GM21447 (cell line): ENCODE measurements around the gene TNFRSF4.
"Not testable (repeated sequence)": the region's sequence is repeated elsewhere in the genome, so short reads cannot be mapped to it uniquely, and the experiment has no call there.

Experiments
- ATAC-seq: cut with Tn5 transposase; IDR thresholded peaks from one replicate; pipeline ENCODE4 v1.9.1; 2021; ENCODE audit not compliant: unreplicated experiment

Gene TNFRSF4

GRCh38 chr1:1213345-1214265 is at the start of gene TNFRSF4:
TSS of gene TNFRSF4 (minus strand) at chr1:1214153. CDS start at chr1:1214127, 26 bp downstream.
- ATAC-seq: no peak

GRCh38 chr1:1262758-1263157 is 48.8 kb upstream of the TNFRSF4 start:
- no peak for ATAC-seq

DNA sequence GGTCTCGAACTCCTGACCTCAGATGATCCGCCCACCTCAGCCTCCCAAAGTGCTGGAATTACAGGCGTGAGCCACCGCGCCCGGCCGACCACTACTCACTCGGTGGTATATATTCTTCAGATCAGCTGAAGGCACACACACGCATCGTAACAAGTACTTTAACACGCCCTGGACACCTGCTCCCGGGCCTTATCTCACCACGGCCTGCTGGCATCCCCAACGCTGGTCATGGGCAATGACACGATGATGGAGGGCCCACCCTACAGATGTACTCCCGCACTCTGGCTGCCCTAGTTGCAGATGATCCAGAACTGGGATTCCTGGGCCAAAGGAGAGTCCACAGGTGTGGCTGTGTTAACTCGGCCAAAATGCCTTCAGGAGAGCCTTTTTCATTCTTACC is 48.1 kb upstream of the TNFRSF4 start:
- no peak for ATAC-seq

DNA sequence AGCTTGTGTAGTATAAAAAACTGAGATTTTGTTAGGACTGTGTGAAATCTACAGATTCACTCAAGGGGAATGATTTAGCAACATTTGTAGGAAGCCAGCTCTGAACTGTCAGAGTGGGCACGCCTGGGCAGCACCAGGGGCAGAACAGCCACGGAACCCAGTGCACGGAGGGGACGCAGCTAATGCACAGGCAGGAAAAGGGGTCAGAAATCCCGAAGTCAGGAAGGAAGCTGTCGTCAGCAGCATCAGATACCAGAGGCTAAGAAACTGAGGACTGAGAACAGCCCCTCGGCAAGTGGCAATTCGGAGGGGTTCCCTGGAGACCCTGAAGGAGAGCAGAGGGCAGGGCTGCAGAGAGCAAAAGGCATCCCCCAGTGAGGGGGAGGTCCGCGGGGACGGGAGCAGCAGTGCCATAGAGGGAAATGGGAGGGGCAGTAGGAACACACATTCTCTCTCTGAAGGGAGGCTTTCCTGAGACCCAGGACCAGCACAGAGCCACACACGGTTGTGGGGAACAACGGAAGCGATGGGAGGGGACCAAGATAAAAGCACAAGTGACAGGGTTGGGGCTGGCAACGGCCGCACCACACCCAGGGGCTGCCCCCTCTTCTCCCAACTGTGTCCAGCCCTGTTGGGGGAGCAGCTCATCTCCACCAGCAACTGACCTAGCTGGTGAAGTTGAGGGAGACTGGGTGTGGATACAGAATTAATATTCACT is 47.0 kb upstream of the TNFRSF4 start:
- ATAC-seq: no peak

GRCh38 chr1:1259951-1260600 is 46.1 kb upstream of the TNFRSF4 start:
- ATAC-seq: no peak

DNA sequence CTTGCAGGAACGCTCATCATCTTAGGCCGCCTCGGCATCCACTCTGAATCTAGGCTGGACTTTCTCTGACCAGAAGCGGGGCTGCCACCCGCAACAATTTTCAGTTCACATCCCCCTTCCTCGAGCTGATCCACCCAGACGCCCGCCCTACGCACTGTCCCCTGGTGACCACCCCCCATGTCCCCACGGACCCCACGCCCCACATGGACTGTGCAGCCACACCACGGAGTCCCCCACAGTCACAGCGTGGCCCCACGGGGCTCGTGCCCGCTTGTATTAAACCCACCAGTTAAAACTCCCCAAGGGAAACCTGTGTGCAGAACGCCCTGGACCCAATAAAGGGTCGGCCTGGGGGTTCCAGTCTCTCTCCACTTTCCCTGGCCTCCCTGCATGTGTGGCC is 45.6 kb upstream of the TNFRSF4 start:
- no peak for ATAC-seq

GRCh38 chr1:1259119-1259488 is 45.2 kb upstream of the TNFRSF4 start:
- ATAC-seq: no peak

DNA sequence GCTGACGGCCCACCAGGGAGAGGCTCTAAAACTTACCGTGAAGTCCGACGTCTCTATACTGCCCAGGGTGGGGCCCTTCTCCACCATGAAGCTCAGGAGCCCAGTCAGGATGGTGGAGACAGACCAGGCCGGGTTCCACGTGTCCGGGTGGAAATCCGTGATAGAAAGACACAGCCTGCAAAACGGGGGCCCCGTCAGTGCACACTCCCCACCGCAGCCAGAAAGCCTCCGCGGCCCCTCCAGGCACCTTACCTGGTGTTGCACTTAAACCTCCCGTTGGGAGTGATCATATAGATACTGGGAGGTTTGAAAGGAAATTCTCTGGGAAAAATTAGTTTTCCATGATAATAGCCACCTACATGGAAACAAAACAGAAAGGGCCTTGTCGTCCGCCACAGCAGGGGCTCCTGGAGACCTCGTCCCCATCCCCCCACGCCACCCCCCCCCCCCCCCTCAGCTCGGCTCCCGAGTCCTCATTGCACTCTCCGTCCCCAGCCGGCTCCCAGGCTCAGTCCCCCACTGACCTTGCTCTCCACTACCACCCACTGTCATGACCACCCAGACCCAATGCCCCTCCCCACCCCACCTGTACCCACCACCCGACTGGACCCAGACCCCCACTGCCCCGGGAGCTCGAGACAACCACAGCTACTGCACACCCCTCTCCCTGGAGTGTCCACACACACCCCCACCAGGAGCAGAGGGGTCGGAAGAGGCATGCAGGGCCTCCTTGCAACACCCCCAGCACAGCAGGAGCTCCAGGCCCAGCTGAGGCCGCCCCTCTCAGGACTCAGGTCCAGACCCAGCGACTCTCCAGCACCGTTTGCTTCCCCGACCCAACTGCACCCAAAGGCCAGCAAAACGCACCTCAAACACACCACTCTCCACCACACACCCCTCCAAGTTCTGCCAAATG is 43.3 kb upstream of the TNFRSF4 start:
- ATAC-seq: no peak

DNA sequence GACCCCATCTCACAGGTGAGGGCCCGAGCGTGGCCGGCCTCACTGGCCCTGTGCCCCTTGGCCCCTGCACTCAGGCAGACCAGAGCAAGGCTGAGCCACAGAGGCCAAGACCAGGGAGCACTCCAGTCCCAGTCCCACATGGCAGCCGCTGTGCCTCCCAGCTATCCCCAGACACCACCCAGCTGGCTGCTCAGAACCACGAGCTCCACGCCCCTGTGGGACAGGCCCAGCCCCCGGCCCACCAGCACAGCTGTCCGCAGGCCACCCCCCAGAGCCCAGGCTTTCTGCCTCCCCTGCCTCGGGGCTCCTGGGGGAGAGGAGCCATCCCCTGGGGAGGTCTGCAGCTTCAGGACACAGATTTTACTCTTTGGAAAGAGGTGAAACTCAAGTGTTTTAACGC is 41.7 kb upstream of the TNFRSF4 start:
- no peak for ATAC-seq

- no peak for ATAC-seq
These were observed 41.1 kb upstream of the TNFRSF4 start for GRCh38 chr1:1255078-1255477.

GRCh38 chr1:1254667-1254998 is 40.7 kb upstream of the TNFRSF4 start:
- no peak for ATAC-seq

GRCh38 chr1:1253972-1254666 is 40.2 kb upstream of the TNFRSF4 start:
- ATAC-seq: no peak

DNA sequence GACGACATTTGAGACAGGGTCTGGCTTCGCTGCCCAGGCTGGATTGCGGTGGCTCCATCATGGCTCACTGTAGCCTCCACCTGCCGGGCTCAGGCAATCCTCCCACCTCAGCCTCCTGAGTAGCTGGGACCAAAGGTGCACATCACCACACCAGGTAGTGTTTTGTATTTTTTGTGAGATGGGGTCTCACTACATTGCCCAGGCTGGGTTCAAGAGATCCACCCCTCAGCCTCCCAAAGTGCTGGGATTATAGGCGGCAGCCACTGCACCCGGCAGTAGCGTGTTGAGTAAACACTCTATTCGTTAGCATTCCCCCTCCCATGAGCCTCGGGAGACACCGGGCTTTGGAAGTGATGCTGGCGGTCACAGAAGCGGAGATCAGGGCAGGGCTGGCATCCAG is 39.4 kb upstream of the TNFRSF4 start:
- ATAC-seq: no peak

- peak; percentile 72 for ATAC-seq
These were observed 36.9 kb upstream of the TNFRSF4 start for GRCh38 chr1:1250786-1251284.

GRCh38 chr1:1248009-1248913 is 34.3 kb upstream of the TNFRSF4 start:
- not testable (repeated sequence) for ATAC-seq

GRCh38 chr1:1247341-1247913 is 33.5 kb upstream of the TNFRSF4 start:
- no peak for ATAC-seq

DNA sequence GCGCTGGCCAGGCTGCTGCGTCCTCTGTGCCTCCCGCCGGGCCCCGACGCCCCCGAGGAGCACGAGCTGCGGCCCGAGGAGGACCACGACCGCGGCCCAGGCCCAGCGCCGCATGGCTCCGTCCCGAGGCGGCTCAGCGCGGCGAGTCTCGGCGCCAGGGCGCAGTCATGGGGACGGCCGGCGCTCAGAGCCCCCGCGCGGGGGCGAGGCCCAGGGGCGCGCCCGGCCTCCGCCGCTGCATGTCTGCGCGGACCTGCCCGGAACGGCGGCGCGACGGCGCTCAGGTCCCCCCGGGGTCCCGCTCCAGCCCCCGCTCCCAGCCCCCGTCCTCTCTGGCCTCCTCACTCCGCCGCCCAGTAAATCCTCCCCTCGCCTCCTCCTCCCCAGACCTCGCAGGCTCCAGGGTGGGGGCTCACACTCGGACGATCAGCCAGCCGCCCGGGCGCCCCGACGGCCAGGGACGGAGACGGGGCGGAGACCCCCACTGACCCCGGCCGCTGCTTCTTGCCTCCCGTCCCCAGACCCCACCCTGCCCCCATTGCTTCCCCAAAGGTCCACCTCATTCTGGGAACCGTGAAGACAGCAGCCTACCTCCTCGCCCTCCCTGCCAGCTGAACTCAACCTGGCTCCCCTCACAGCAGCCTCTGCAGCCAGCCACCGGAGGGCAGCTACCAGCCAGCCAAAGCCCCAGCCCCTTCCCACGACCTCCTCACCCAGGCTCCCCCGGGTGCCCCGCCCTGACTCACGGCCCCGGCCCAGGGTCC is 32.8 kb upstream of the TNFRSF4 start, which contains the start of gene C1QTNF12:
Gene C1QTNF12, minus strand, starts transcription at position 146 of the 764 bp plus-strand sequence. Its CDS starts 32 bp downstream, at position 114.
- no peak for ATAC-seq
